H1 (cell line): Measurements from ENCODE around the gene TSPAN33. TPM values are rescaled to one million over a fixed set of nuclear protein-coding genes. Genes with fewer than 3 reads are reported as not detected.

Experiments
- CTBP2 ChIP-seq: IDR thresholded peaks from 2 replicates; pipeline ENCODE4 v1.7.0; 2011; ENCODE audit warnings: borderline replicate concordance, mild to moderate bottlenecking, moderate library complexity, mixed read lengths, low read length; ENCODE audit not compliant: insufficient read depth, insufficient read length
- EZH2 ChIP-seq: fragments of 200-600 bp; sonication (generic); IDR thresholded peaks from 2 replicates; pipeline ENCODE4 v1.7.1; 2012; ENCODE audit warnings: low read depth, mild to moderate bottlenecking, moderate library complexity, low read length, inconsistent platforms; ENCODE audit not compliant: severe bottlenecking
- FOSL1 ChIP-seq: IDR thresholded peaks from 2 replicates; pipeline ENCODE4 v1.6.1; 2011; ENCODE audit warnings: mild to moderate bottlenecking, low read depth, low read length, moderate library complexity; ENCODE audit not compliant: insufficient read depth
- KDM1A ChIP-seq: fragments of 200-600, 300-600 bp; sonication (generic); IDR thresholded peaks from 2 replicates; pipeline ENCODE4 v1.7.1; 2016; ENCODE audit warnings: mild to moderate bottlenecking, low read length, borderline replicate concordance
- YY1 ChIP-seq: IDR thresholded peaks from 2 replicates; pipeline ENCODE4 v1.6.1; 2011; ENCODE audit warnings: low read depth, mild to moderate bottlenecking, low read length
- polyA plus RNA-seq, 7 experiments: library from polyadenylated mRNA; depleted of rRNA in 3 of 7; stranded (reverse) in 5 of 7; unstranded in 2 of 7; fragments of >200 nt in 5 of 7; fragments of 200-250 nt in 2 of 7; gene quantifications; 1 replicate in 5 of 7; 2 replicates in 1 of 7; 4 replicates in 1 of 7; pipeline versions ENCODE4 v1.2.1 to v1.2.3, GENCODE V29; 2011 to 2013; ENCODE audit warnings: missing spikeins in 2 of 7, mixed read lengths in 2 of 7
- total RNA-seq: library from RNA; stranded (reverse); fragmentation: NEBNext Ultra II Directional; extraction: Animal tissue kit (Norgen Biotek cat#: 25700); gene quantifications from 2 replicates; pipeline ENCODE4 v1.2.1, GENCODE V29; 2021
- TF ChIP-seq, protein P1 (sequence below), 3 experiments: IDR thresholded peaks; 1 replicate in 2 of 3; 2 replicates in 1 of 3; pipeline versions ENCODE4 v1.5.1 to v1.6.1; 2011; ENCODE audit warnings: low read length in 3 of 3, mild to moderate bottlenecking in 3 of 3, inconsistent platforms in 2 of 3, low read depth in 1 of 3, moderate library complexity in 1 of 3; ENCODE audit not compliant: insufficient read depth in 1 of 3; ENCODE audit errors: control extremely low read depth in 1 of 3
- TF ChIP-seq, protein P2 (sequence below): fragments of 300-600 bp; sonication (generic); IDR thresholded peaks from 2 replicates; pipeline ENCODE4 v1.7.1; 2012; ENCODE audit warnings: low read length, moderate library complexity, mild to moderate bottlenecking, inconsistent platforms; ENCODE audit not compliant: insufficient replicate concordance

TSPAN33 gene
- total and polyA plus RNA-seq, 2 of the 8 experiments (the other 6 are each of a cell fraction or from before 2014, with no cell fraction given), result 42.8 to 47.1 TPM

DNA sequence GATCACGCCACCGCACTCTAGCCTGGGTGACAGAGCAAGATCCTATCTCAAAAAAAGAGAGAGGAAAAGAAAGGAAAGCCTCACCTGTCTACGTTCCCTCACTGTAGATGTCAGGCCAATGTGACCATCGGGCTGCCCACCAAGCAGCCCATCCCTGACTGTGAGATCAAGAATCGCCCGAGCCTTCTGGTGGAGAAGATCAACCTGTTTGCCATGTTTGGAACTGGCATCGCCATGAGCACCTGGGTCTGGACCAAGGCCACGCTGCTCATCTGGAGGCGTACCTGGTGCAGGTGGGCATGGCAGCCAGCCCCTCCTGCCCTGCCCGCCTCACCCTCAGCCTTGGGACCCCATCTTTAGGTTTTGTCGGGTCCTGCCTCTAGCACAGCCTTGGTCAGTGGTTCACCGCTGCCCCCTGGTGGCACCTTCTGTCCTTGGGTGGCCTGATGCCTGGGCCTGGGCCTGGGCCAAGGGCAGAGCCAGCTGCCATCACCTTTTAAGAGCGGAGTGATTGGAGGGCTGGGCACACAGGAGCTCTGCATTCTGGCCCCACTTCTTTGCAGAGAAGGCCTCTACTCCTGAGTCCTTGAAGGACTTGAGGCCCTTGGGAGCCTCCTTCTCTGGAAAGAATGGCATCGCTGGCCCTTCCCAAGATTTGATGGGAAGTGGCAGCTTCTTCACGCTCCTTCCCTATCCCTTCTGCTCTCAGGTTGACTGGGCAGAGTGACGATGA lies 65.9 kb downstream of the TSPAN33 start (continued):
- no peak for TF ChIP-seq KDM1A
- no peak for TF ChIP-seq EZH2
- TF ChIP-seq, protein P1, sequence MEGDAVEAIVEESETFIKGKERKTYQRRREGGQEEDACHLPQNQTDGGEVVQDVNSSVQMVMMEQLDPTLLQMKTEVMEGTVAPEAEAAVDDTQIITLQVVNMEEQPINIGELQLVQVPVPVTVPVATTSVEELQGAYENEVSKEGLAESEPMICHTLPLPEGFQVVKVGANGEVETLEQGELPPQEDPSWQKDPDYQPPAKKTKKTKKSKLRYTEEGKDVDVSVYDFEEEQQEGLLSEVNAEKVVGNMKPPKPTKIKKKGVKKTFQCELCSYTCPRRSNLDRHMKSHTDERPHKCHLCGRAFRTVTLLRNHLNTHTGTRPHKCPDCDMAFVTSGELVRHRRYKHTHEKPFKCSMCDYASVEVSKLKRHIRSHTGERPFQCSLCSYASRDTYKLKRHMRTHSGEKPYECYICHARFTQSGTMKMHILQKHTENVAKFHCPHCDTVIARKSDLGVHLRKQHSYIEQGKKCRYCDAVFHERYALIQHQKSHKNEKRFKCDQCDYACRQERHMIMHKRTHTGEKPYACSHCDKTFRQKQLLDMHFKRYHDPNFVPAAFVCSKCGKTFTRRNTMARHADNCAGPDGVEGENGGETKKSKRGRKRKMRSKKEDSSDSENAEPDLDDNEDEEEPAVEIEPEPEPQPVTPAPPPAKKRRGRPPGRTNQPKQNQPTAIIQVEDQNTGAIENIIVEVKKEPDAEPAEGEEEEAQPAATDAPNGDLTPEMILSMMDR (IDR thresholded peaks at IDR 0.05; ENCODE audit: control extremely low read depth in 1 of 3, insufficient read depth in 1 of 3, low read depth in 1 of 3, low read length in 3 of 3), result peak; percentile 93 to 97 (median 94)
- TF ChIP-seq FOSL1, result no peak
- TF ChIP-seq YY1, result peak; percentile 67; the same call in 1 of the 2 replicates
- TF ChIP-seq, protein P2, sequence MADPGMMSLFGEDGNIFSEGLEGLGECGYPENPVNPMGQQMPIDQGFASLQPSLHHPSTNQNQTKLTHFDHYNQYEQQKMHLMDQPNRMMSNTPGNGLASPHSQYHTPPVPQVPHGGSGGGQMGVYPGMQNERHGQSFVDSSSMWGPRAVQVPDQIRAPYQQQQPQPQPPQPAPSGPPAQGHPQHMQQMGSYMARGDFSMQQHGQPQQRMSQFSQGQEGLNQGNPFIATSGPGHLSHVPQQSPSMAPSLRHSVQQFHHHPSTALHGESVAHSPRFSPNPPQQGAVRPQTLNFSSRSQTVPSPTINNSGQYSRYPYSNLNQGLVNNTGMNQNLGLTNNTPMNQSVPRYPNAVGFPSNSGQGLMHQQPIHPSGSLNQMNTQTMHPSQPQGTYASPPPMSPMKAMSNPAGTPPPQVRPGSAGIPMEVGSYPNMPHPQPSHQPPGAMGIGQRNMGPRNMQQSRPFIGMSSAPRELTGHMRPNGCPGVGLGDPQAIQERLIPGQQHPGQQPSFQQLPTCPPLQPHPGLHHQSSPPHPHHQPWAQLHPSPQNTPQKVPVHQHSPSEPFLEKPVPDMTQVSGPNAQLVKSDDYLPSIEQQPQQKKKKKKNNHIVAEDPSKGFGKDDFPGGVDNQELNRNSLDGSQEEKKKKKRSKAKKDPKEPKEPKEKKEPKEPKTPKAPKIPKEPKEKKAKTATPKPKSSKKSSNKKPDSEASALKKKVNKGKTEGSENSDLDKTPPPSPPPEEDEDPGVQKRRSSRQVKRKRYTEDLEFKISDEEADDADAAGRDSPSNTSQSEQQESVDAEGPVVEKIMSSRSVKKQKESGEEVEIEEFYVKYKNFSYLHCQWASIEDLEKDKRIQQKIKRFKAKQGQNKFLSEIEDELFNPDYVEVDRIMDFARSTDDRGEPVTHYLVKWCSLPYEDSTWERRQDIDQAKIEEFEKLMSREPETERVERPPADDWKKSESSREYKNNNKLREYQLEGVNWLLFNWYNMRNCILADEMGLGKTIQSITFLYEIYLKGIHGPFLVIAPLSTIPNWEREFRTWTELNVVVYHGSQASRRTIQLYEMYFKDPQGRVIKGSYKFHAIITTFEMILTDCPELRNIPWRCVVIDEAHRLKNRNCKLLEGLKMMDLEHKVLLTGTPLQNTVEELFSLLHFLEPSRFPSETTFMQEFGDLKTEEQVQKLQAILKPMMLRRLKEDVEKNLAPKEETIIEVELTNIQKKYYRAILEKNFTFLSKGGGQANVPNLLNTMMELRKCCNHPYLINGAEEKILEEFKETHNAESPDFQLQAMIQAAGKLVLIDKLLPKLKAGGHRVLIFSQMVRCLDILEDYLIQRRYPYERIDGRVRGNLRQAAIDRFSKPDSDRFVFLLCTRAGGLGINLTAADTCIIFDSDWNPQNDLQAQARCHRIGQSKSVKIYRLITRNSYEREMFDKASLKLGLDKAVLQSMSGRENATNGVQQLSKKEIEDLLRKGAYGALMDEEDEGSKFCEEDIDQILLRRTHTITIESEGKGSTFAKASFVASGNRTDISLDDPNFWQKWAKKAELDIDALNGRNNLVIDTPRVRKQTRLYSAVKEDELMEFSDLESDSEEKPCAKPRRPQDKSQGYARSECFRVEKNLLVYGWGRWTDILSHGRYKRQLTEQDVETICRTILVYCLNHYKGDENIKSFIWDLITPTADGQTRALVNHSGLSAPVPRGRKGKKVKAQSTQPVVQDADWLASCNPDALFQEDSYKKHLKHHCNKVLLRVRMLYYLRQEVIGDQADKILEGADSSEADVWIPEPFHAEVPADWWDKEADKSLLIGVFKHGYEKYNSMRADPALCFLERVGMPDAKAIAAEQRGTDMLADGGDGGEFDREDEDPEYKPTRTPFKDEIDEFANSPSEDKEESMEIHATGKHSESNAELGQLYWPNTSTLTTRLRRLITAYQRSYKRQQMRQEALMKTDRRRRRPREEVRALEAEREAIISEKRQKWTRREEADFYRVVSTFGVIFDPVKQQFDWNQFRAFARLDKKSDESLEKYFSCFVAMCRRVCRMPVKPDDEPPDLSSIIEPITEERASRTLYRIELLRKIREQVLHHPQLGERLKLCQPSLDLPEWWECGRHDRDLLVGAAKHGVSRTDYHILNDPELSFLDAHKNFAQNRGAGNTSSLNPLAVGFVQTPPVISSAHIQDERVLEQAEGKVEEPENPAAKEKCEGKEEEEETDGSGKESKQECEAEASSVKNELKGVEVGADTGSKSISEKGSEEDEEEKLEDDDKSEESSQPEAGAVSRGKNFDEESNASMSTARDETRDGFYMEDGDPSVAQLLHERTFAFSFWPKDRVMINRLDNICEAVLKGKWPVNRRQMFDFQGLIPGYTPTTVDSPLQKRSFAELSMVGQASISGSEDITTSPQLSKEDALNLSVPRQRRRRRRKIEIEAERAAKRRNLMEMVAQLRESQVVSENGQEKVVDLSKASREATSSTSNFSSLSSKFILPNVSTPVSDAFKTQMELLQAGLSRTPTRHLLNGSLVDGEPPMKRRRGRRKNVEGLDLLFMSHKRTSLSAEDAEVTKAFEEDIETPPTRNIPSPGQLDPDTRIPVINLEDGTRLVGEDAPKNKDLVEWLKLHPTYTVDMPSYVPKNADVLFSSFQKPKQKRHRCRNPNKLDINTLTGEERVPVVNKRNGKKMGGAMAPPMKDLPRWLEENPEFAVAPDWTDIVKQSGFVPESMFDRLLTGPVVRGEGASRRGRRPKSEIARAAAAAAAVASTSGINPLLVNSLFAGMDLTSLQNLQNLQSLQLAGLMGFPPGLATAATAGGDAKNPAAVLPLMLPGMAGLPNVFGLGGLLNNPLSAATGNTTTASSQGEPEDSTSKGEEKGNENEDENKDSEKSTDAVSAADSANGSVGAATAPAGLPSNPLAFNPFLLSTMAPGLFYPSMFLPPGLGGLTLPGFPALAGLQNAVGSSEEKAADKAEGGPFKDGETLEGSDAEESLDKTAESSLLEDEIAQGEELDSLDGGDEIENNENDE, result no peak
- TF ChIP-seq CTBP2, result no peak
